H1 (cell line): ENCODE measurements around the gene ZCCHC3. TPM values are rescaled to one million over a fixed set of nuclear protein-coding genes. Genes with fewer than 3 reads are reported as not detected.

Experiments
- CHD2 ChIP-seq: IDR thresholded peaks from 2 replicates; pipeline ENCODE4 v1.6.1; 2012; ENCODE audit warnings: low read length, improper control_type of control experiment
- CTCF ChIP-seq, 3 experiments: IDR thresholded peaks; 1 replicate in 2 of 3; 2 replicates in 1 of 3; pipeline versions ENCODE4 v1.5.1 to v1.6.1; 2011; ENCODE audit warnings: low read length in 3 of 3, mild to moderate bottlenecking in 3 of 3, inconsistent platforms in 2 of 3, low read depth in 1 of 3, moderate library complexity in 1 of 3; ENCODE audit not compliant: insufficient read depth in 1 of 3; ENCODE audit errors: control extremely low read depth in 1 of 3
- polyA plus RNA-seq, 7 experiments: library from polyadenylated mRNA; depleted of rRNA in 3 of 7; stranded (reverse) in 5 of 7; unstranded in 2 of 7; fragments of >200 nt in 5 of 7; fragments of 200-250 nt in 2 of 7; gene quantifications; 1 replicate in 5 of 7; 2 replicates in 1 of 7; 4 replicates in 1 of 7; pipeline versions ENCODE4 v1.2.1 to v1.2.3, GENCODE V29; 2011 to 2013; ENCODE audit warnings: missing spikeins in 2 of 7, mixed read lengths in 2 of 7
- total RNA-seq: library from RNA; stranded (reverse); fragmentation: NEBNext Ultra II Directional; extraction: Animal tissue kit (Norgen Biotek cat#: 25700); gene quantifications from 2 replicates; pipeline ENCODE4 v1.2.1, GENCODE V29; 2021

ZCCHC3 gene
- total and polyA plus RNA-seq, 2 of the 8 experiments (the other 6 are each of a cell fraction or from before 2014, with no cell fraction given): 33.7 to 52.4 TPM

DNA sequence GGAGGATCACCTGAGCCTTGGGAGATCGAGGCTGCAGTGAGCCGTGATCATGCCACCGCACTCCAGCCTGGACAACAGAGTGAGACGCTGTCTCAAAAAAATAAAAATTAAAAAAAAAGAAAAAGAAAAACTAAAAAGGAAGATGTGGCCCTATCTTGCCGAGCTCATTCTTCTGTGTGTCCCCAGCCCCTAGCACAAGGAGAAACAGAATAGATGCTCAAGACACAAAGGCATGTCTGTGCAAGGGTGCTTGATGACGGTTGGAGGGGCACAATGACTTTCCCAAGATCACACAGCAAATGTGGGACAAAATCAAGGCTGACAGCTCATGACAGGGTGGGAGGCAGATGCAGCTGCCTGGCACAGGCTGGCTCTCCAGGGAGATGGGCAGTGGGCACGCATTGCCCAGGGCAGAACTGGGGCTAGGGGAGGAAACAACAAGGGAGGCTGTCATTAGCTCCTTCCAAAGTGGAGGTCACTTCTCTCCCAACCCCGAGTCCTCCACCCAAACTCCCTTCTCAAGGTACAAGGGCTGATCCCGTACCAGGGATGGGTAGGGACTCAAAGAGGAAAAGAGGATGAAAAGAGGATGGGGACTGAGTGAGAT, 48.8 kb downstream of the ZCCHC3 start (continued):
- no peak for TF ChIP-seq CHD2
- no peak for TF ChIP-seq CTCF (IDR thresholded peaks at IDR 0.05; ENCODE audit: control extremely low read depth in 1 of 3, insufficient read depth in 1 of 3, low read depth in 1 of 3, low read length in 3 of 3)
